ENCODE data around the gene TNIK.

GRCh38 chr3:171365489-171365888 is 94.7 kb downstream of the TNIK start:
- TF ChIP-seq CTCF (IDR thresholded peaks at IDR 0.05), result no peak
- TF ChIP-seq POLR2A (IDR thresholded peaks at IDR 0.05), result no peak
